ENCODE results near the gene ZSCAN32.

The ZSCAN32 gene

GRCh38 chr16:3355589-3355988 is 45.2 kb downstream of the ZSCAN32 start, which contains the start of gene OR2C1:
TSS of gene OR2C1 (plus strand) at chr16:3355889. CDS start at chr16:3355941, 52 bp downstream.
- no peak for DNase-seq

- peak; percentile 28 for DNase-seq
Observed at GRCh38 chr16:3349175-3349574, 51.6 kb downstream of the ZSCAN32 start.

- peak; percentile 11 for DNase-seq
Observed at GRCh38 chr16:3348547-3349167, 52.1 kb downstream of the ZSCAN32 start.

- DNase-seq, result no peak
Observed at GRCh38 chr16:3347586-3347985, 53.2 kb downstream of the ZSCAN32 start.

GRCh38 chr16:3346041-3346440 is 54.8 kb downstream of the ZSCAN32 start:
- no peak for DNase-seq

Measured in NCI-H69 (cell line).